ENCODE data around the gene PLEKHG5.

The PLEKHG5 gene

DNA sequence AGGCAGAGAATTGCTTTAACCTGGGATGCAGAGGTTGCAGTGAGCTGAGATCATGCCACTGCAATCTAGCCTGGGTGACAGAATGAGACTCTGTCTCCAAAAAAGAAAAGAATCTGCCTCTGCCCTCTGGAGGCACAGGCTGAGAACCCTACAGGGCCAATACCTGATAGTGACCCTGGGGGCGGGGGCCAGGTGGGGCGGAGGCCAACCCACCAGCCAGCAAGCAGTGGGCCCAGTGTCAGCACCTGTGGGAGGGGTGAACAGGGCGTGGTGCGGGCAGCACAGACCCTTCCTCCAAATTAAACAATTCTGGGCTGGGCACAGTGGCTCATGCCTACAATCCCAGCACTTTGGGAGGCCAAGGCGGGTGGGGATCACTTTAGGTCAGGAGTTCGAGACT lies 19.0 kb upstream of the PLEKHG5 start:
- no peak for DNase-seq (ENCODE audit: insufficient read length, low spot score)
- no peak for FAIRE-seq

GRCh38 chr1:6509919-6510291 lies 18.4 kb upstream of the PLEKHG5 start:
- FAIRE-seq: no peak
- no peak for DNase-seq (ENCODE audit: insufficient read length, low spot score)

- no peak for DNase-seq (ENCODE audit: insufficient read length, low spot score)
- FAIRE-seq: no peak
These were observed 17.9 kb upstream of the PLEKHG5 start for GRCh38 chr1:6509220-6509918.

- no peak for FAIRE-seq
- no peak for DNase-seq (ENCODE audit: insufficient read length, low spot score)
These were observed 17.3 kb upstream of the PLEKHG5 start for GRCh38 chr1:6508816-6509189.

DNA sequence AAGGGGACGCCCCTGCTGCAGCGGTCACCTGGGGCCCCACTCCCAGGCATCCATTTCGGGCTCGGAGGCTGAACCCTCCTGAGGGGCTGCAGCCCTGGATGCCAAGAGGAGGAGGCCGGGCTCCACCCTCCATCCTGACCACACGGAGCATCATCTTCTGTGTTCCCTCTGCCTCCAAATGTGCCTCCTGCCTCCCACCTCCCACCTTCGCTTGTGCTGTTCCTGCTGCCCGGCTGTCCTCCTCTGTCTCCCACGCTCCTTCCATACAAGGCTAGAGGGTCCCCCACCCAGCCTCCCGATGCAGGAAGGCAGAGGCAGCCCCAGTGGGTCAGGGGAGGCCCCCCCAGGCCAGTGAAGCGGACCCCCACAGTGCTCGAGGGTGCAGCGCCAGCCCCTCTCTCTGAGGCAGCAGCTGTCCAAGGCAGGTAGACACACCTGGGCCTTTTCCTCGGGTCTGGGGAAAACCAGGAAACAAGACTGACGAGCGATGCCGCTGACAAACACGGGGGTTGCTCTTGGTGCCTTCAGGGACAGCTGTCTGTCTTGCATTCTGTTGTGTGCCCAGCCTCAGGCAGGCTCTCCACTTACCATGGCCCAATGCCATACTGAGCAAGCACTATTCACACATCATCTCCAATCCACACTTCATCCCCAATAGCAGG lies 16.8 kb upstream of the PLEKHG5 start:
- DNase-seq (ENCODE audit: insufficient read length, low spot score) (no peak), FAIRE-seq (no peak)

GRCh38 chr1:6507461-6507911 lies 16.0 kb upstream of the PLEKHG5 start:
- FAIRE-seq (no peak), DNase-seq (ENCODE audit: insufficient read length, low spot score) (no peak)

- no peak for DNase-seq (ENCODE audit: insufficient read length, low spot score)
- no peak for FAIRE-seq
These were observed 15.6 kb upstream of the PLEKHG5 start for GRCh38 chr1:6507037-6507428.

GRCh38 chr1:6506210-6507036 lies 15.0 kb upstream of the PLEKHG5 start:
- DNase-seq (ENCODE audit: insufficient read length, low spot score) (no peak), FAIRE-seq (no peak)

DNA sequence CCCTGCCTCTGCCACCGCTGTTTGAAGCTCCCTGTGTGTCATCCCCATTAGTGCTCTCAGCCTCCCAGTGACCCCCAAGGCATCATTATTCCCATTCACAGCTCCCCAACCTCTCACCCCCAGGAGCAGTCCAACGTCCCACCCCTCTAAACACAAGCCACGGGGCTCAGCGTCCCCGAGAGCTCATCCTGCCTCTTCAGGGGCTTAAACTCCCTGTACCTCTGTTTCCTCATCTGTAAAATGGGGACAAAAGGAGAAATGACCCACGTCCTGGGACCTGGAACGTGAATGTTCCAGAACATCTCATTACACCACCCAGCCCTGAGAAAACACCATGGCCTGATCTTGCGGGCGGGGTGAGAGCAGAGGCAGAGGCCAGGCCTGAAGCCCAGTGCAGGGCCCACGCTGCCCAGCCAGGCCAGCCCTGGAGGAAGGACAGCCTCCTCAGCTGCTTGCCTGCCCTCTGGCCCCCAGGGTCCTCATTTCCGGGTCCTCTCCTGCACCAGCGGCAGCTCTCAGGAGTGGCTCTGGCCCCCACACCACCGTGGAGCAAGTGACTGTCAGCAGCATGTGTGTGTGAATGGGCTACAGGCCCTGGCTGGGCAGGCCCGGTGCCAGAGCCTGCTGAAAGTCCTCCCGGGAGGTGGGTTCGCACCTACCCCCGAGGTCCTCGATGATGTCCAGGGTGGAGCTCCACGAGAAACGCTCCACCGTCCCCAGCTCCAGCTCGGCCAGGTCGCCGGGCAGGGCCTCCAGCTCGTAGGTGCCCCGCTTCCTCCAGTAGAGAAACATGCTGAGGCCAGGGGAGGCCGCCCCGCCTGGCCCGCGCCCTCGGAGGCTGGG lies 14.1 kb upstream of the PLEKHG5 start:
- FAIRE-seq: no peak
- DNase-seq (ENCODE audit: insufficient read length, low spot score): no peak

GRCh38 chr1:6504887-6505286 lies 13.4 kb upstream of the PLEKHG5 start:
- DNase-seq (ENCODE audit: insufficient read length, low spot score) (no peak), FAIRE-seq (no peak)

DNA sequence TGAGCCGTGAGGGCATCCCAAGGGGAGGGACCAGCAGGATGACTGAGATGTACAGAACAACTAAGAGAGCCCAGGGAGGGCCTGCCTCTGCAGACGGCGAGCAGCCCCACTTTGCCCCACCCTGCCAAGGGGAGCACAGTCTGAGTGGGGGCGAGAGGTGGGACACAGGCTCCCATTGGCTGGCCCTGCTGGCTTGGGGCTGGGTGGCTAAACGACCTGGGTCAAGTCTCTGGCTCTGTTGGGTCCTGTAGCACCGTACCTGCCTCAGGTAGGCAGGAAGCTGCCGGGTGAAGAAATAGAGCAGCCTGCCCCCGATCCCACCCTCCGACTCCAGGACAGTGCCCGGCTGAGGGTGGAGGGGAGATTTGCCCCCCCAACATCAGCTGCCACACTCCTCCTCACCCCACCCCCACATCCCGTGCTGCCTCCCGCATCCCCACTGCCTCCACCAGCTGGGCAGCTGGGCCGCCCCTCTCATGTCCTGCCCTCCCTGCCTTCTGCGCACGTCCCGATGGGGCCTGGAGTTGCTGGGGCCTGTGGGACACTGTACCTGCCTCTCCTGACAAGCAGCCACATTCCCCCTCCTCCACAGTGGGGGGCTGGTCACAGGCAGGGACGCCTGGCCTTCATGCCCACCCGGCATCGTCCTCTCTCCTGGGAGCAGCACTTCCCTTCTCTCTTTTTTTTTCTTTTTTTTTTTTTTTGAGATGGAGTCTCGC lies 12.6 kb upstream of the PLEKHG5 start:
- DNase-seq (ENCODE audit: insufficient read length, low spot score): no peak
- FAIRE-seq: no peak

- FAIRE-seq (no peak), DNase-seq (ENCODE audit: insufficient read length, low spot score) (no peak)
These were observed 10.8 kb upstream of the PLEKHG5 start for GRCh38 chr1:6502000-6502891.

DNA sequence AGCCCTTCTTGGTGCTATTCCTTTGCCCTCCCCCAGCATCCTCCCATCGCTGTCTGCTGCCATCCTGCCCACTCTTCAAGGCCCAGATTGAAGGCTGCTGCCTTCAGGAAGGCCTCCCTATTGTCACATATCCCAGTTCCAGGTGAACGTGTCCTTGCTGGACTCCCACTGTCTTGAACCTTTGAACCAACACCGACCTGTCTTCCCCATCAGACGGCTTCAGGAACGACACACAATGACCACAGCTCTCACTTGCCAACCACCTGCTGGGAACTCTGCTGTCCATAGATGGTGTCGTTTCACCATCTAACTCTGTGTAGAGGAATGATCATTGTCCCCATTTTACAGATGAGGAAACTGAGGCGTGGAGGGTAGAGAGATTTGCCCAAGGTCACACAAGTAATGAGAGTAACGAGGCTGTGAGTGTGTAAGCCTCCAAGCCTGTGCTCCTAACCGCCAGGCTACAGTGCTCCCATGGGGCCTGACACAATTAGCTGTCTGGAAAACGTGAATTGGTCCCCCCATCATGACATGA lies 9.9 kb upstream of the PLEKHG5 start:
- no peak for FAIRE-seq
- DNase-seq (ENCODE audit: insufficient read length, low spot score): no peak

DNA sequence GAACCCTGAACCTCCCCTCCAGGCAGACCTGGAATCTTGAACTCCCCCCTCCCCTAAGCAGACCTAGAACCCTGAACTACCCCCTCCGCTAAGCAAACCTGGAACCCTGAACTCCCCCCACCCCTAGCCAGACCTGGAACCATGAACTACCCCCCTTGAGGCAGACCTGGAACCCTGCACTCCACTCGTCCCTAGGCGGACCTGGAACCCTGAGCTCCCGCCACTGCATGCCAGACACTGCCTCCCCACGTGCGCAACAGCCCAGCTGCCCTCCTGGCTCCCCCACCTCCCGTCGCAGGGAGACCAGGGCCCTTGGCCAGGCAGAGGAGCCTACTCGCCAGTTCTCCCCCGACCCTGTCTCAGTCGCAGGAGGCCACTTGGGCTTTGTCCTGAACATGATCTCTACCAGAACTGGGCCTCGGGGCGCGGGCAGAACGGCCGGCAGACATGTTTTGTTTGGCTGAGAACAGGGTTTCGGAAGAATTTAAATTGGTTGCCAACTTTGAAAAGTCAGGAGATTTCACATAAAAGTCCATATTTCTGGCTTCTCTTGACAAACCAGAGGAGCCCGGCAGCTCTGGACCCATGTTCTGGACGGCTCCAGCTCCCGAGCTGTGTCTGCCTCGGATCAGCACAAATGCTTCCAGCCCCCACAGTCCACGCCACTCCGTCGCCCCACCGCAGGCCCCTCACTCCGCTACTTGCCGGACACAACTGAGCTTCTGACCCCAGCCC lies 9.2 kb upstream of the PLEKHG5 start:
- FAIRE-seq (no peak), DNase-seq (ENCODE audit: insufficient read length, low spot score) (no peak)

DNA sequence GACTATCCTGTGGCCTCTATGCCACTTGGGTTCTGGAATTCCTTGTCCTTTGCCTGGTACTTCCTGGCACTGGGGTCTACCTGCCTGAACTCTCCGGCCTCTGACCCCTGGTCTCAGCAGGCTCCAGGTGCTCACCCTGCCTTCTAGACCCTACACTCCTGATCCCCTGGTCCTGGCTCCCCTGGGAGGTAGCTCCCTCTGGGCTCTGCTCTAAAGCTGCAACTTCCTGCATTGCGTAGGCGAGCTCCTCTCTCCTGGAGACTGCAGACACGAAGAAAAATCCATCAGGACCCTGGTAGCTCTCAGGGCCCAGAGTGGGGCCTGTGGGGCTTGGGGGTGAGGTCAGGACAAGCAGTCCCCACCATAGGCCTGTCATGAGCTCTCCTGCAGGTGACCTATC lies 7.8 kb upstream of the PLEKHG5 start:
- FAIRE-seq (no peak), DNase-seq (ENCODE audit: insufficient read length, low spot score) (no peak)

DNA sequence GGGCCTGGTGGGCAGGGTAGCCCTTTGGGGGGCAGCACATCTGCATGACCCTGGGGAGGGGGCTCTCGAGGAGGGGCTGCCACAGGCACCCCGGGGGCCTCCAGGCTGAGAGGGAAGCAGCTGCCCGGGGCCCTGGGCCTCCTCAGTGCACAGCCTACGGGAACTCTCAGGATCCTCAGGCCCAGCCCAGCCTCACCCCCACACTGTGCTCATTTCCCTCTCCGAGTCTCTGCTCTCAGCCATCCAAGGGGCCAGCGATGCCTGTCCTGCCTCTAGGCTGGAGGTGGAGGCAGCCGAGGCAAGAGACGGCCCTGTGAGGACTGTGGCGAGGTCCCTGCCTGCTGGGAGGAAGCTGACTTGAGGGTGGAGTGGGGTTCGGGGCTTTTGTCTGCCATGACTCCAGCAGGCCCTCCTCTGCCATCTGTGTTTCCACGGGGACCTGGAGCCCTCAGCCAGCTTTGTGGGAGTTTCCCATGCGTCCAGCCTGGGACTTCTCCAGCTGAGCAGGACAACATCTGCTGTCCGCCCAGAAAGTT lies 7.2 kb upstream of the PLEKHG5 start:
- DNase-seq (ENCODE audit: insufficient read length, low spot score) (no peak), FAIRE-seq (no peak)

GRCh38 chr1:6497867-6498575 lies 6.6 kb upstream of the PLEKHG5 start:
- no peak for DNase-seq (ENCODE audit: insufficient read length, low spot score)
- no peak for FAIRE-seq

Measured in HTR-8/SVneo (cell line).